Nephron progenitor cell (in vitro differentiated cells): ENCODE data around the gene PTGFRN.

Source experiments
- DNase-seq: peaks from one replicate; pipeline ENCODE4 v3.0.0; 2021
- H3K27ac Mint-ChIP-seq: 2 replicates; pipeline ENCODE4 v1.8.0; 2021; ENCODE audit warnings: mild to moderate bottlenecking, moderate library complexity, mixed read lengths
- H3K27me3 Mint-ChIP-seq: 2 replicates; pipeline ENCODE4 v1.8.0; 2021; ENCODE audit warnings: mild to moderate bottlenecking, low read depth, mixed read lengths; ENCODE audit not compliant: poor library complexity
- H3K36me3 Mint-ChIP-seq: 2 replicates; pipeline ENCODE4 v1.8.0; 2021; ENCODE audit warnings: low read depth, mixed read lengths
- H3K4me1 Mint-ChIP-seq: 2 replicates; pipeline ENCODE4 v1.8.0; 2021; ENCODE audit warnings: mixed read lengths
- H3K4me3 Mint-ChIP-seq: 2 replicates; pipeline ENCODE4 v1.8.0; 2021; ENCODE audit warnings: mild to moderate bottlenecking, moderate library complexity, mixed read lengths
- H3K9me3 Mint-ChIP-seq: 2 replicates; pipeline ENCODE4 v1.8.0; 2021; ENCODE audit warnings: mild to moderate bottlenecking, moderate library complexity, mixed read lengths
- TF ChIP-seq, protein P1 (sequence below): fragments of 200-600 bp; sonication (generic); IDR thresholded peaks from 2 replicates; pipeline ENCODE4 v1.5.0; 2021; ENCODE audit warnings: antibody characterized with exemption

PTGFRN gene

DNA sequence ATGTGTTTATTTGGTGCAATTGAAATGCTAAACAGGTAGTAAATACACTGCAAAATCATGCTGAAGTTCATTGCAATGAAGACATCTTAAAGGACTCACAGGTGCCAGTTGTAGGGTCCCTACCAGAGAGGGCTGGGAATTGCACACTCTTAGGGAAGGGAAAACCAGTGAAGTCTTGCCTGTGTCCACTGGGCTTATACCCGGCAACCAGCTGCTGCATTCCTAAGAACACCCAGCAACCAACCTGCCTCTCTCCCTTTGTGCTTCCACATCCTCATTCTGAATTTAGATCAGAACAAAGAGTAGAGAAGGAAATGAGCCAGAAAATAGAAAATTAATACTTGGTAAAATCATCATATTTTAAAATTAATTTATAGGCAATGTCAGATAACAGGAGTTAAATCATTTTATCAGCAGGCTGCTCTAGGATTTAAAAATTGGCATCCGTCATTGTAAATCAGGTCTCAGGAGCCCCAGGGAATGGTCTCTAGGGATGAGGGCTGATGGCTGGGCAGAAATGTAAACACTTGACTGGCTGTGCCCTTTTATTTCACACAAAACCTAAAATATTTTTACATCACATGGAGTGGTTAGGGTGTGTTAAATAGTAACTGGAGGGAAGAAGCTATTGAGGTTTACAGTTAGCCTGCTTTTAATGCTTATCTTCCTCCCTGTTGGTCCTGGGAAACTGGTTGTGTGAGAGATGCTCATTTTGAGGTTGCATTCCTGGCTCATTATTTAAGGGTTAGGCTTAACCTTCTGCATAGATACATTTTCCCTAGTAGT is 31.3 kb downstream of the PTGFRN start:
- peaks cover 28% of the 10 kb centered on the region for H3K4me1 Mint-ChIP-seq
- TF ChIP-seq, protein P1, sequence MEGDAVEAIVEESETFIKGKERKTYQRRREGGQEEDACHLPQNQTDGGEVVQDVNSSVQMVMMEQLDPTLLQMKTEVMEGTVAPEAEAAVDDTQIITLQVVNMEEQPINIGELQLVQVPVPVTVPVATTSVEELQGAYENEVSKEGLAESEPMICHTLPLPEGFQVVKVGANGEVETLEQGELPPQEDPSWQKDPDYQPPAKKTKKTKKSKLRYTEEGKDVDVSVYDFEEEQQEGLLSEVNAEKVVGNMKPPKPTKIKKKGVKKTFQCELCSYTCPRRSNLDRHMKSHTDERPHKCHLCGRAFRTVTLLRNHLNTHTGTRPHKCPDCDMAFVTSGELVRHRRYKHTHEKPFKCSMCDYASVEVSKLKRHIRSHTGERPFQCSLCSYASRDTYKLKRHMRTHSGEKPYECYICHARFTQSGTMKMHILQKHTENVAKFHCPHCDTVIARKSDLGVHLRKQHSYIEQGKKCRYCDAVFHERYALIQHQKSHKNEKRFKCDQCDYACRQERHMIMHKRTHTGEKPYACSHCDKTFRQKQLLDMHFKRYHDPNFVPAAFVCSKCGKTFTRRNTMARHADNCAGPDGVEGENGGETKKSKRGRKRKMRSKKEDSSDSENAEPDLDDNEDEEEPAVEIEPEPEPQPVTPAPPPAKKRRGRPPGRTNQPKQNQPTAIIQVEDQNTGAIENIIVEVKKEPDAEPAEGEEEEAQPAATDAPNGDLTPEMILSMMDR = no peak
- peaks cover 75% of the 10 kb centered on the region for H3K36me3 Mint-ChIP-seq
- H3K4me3 Mint-ChIP-seq = no peak overlapping the region
- no peak for DNase-seq
- no peaks in the 10 kb centered on the region for H3K27me3 Mint-ChIP-seq
- no peak overlapping the region for H3K27ac Mint-ChIP-seq
- H3K9me3 Mint-ChIP-seq = no peaks in the 10 kb centered on the region

DNA sequence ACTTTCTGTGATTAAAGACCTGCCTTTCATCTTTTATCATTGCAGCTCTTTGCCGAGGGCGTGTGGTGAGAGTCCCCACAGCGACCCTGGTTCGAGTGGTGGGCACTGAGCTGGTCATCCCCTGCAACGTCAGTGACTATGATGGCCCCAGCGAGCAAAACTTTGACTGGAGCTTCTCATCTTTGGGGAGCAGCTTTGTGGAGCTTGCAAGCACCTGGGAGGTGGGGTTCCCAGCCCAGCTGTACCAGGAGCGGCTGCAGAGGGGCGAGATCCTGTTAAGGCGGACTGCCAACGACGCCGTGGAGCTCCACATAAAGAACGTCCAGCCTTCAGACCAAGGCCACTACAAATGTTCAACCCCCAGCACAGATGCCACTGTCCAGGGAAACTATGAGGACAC is 32.0 kb downstream of the PTGFRN start:
- DNase-seq = no peak
- H3K9me3 Mint-ChIP-seq = no peaks in the 10 kb centered on the region
- peaks cover 30% of the 10 kb centered on the region for H3K4me1 Mint-ChIP-seq
- no peak overlapping the region for H3K27ac Mint-ChIP-seq
- no peaks in the 10 kb centered on the region for H3K27me3 Mint-ChIP-seq
- TF ChIP-seq, protein P1 = no peak
- H3K4me3 Mint-ChIP-seq = no peak overlapping the region
- H3K36me3 Mint-ChIP-seq = peaks cover 70% of the 10 kb centered on the region

DNA sequence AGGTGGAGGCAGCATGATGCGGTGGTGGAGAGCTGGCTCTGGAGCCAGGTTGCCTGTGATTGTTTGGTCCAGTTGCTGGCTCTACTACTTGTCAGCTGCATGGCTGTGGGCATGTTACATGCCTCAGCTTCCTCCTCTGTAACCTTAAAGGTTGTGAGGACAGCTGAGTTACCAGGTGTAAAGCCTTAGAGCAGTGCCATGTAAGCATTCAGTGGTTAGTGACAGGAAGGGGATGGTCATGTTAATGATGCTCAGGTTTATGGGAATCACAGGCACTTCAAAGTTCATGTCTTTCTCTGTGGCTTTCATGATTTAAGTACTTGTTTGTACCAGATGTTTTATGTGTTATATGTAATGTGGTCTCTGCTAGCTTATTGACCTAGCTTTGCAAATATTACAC is 32.6 kb downstream of the PTGFRN start:
- no peak overlapping the region for H3K27ac Mint-ChIP-seq
- TF ChIP-seq, protein P1 = no peak
- peaks cover 35% of the 10 kb centered on the region for H3K4me1 Mint-ChIP-seq
- H3K36me3 Mint-ChIP-seq = peaks cover 64% of the 10 kb centered on the region
- no peaks in the 10 kb centered on the region for H3K27me3 Mint-ChIP-seq
- H3K4me3 Mint-ChIP-seq = no peak overlapping the region
- H3K9me3 Mint-ChIP-seq = no peaks in the 10 kb centered on the region
- DNase-seq = no peak

DNA sequence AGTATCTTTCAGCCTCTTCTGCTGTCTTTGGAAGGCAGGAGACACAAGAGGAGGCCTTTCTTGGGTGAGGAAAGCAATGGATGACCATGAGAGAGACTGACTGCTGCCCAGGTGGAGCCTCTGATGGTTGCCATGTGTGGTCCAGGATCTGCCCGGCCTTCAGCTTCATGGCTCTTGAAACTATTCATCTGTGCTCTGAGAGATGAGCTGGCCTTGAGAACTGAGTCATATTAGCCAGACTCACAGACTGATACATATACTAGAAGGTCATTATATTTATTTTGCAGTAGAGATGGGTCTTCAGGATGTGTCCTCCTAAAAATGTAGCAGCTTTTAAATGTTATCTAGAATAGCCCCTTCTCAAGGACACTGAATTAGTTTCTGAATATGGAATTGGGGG is 33.7 kb downstream of the PTGFRN start:
- Mint-ChIP-seq H3K36me3 (peaks cover 67% of the 10 kb centered on the region), H3K4me1 (peaks cover 39% of the 10 kb centered on the region), H3K4me3 (no peak overlapping the region), H3K9me3 (no peaks in the 10 kb centered on the region), H3K27me3 (no peaks in the 10 kb centered on the region), H3K27ac (peak overlapping the region; percentile 23)
- no peak for DNase-seq
- TF ChIP-seq, protein P1 = no peak

DNA sequence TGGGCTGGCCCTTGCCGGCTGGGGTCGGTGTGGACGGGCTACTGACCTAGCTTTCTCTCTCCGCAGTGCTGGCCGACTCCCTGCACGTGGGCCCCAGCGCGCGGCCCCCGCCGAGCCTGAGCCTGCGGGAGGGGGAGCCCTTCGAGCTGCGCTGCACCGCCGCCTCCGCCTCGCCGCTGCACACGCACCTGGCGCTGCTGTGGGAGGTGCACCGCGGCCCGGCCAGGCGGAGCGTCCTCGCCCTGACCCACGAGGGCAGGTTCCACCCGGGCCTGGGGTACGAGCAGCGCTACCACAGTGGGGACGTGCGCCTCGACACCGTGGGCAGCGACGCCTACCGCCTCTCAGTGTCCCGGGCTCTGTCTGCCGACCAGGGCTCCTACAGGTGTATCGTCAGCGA is 34.9 kb downstream of the PTGFRN start:
- TF ChIP-seq, protein P1 = no peak
- DNase-seq = no peak
- Mint-ChIP-seq H3K9me3 (no peaks in the 10 kb centered on the region), H3K4me1 (peaks cover 37% of the 10 kb centered on the region), H3K27ac (peak overlapping the region; percentile 61), H3K36me3 (peaks cover 66% of the 10 kb centered on the region), H3K4me3 (no peak overlapping the region), H3K27me3 (no peaks in the 10 kb centered on the region)

DNA sequence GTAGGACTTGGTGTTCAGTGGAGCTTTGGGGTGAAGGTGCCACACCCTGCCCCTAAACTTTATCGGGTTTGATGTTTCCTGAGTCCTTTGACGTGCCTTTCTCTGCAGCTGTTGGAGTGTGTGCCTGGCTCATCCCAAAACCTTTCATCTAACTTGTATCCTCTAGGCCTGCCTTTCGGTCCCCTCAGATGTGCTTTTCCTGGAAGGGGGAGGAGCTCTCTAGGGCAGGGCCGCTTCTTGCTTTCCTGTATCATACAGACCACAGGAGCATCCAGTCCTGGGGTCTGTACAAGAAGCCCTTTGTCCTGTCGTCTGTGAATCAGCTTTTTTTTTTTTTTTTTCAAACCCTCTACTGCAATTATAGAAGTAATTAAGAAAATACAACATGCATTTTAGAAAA is 35.7 kb downstream of the PTGFRN start:
- no peaks in the 10 kb centered on the region for H3K27me3 Mint-ChIP-seq
- H3K4me3 Mint-ChIP-seq = no peak overlapping the region
- no peaks in the 10 kb centered on the region for H3K9me3 Mint-ChIP-seq
- peaks cover 37% of the 10 kb centered on the region for H3K4me1 Mint-ChIP-seq
- H3K36me3 Mint-ChIP-seq = peaks cover 67% of the 10 kb centered on the region
- DNase-seq = no peak
- TF ChIP-seq, protein P1 = no peak
- peak overlapping the region; percentile 57 for H3K27ac Mint-ChIP-seq
